Mesenchymal stem cell (in vitro differentiated cells and primary cell): Measurements from ENCODE around the gene FAF1.
A peak's percentile ranks its signal among the peaks of the same experiment; 100 is the strongest.

Source experiments
- DNase-seq: peaks from one replicate; pipeline ENCODE4 v3.0.0-alpha.2; 2013
- H2AFZ ChIP-seq: one replicate; pipeline ENCODE4 v1.6.1; 2013; ENCODE audit warnings: low read depth, mild to moderate bottlenecking, control low read depth, inconsistent platforms, low read length, moderate library complexity
- H2AK5ac ChIP-seq: 2 replicates; pipeline ENCODE4 v1.6.1; 2013; ENCODE audit warnings: low read length, moderate library complexity, mild to moderate bottlenecking, inconsistent platforms; ENCODE audit not compliant: severe bottlenecking
- H2BK120ac ChIP-seq: one replicate; pipeline ENCODE4 v1.6.1; 2013; ENCODE audit warnings: low read depth, mild to moderate bottlenecking, inconsistent platforms, low read length, moderate library complexity
- H2BK12ac ChIP-seq, 2 experiments: one replicate each; pipeline ENCODE4 v1.6.1; 2013; ENCODE audit warnings: inconsistent platforms in 2 of 2, low read length in 2 of 2, mild to moderate bottlenecking in 2 of 2, moderate library complexity in 2 of 2, control low read depth in 1 of 2
- H2BK15ac ChIP-seq: one replicate; pipeline ENCODE4 v1.6.1; 2013; ENCODE audit warnings: mild to moderate bottlenecking, low read depth, inconsistent platforms; ENCODE audit not compliant: poor library complexity, severe bottlenecking
- H2BK5ac ChIP-seq: 2 replicates; pipeline ENCODE4 v1.6.1; 2013; ENCODE audit warnings: low read depth, mild to moderate bottlenecking, low read length, control low read depth, inconsistent platforms; ENCODE audit not compliant: poor library complexity, severe bottlenecking
- H3K14ac ChIP-seq, 2 experiments: one replicate each; pipeline ENCODE4 v1.6.1; 2013; ENCODE audit warnings: inconsistent platforms in 2 of 2, low read length in 2 of 2, control low read depth in 1 of 2, mild to moderate bottlenecking in 1 of 2, moderate library complexity in 1 of 2
- H3K18ac ChIP-seq, 2 experiments: one replicate each; pipeline ENCODE4 v1.6.1; 2013; ENCODE audit warnings: inconsistent platforms in 2 of 2, low read length in 2 of 2, control low read depth in 1 of 2, low read depth in 1 of 2, mild to moderate bottlenecking in 1 of 2
- H3K23ac ChIP-seq, 2 experiments: one replicate each; pipeline ENCODE4 v1.6.1; 2013; ENCODE audit warnings: inconsistent platforms in 2 of 2, low read length in 2 of 2, mild to moderate bottlenecking in 2 of 2, moderate library complexity in 2 of 2, control low read depth in 1 of 2
- H3K27ac ChIP-seq: 2 replicates; pipeline ENCODE4 v1.5.1; 2013; ENCODE audit warnings: mild to moderate bottlenecking, moderate library complexity, low read length, control low read depth, inconsistent platforms; ENCODE audit not compliant: poor library complexity, severe bottlenecking
- H3K27me3 ChIP-seq, 2 experiments: 2 replicates each; pipeline versions ENCODE4 v1.6.1 to v1.7.0; 2013; ENCODE audit warnings: low read length in 2 of 2, mild to moderate bottlenecking in 2 of 2, moderate library complexity in 2 of 2, control low read depth in 1 of 2, inconsistent platforms in 1 of 2; ENCODE audit not compliant: control insufficient read depth in 1 of 2, insufficient read depth in 1 of 2
- H3K36me3 ChIP-seq, 2 experiments: 2 replicates each; pipeline versions ENCODE4 v1.6.1 to v1.7.0; 2013; ENCODE audit warnings: low read length in 2 of 2, control low read depth in 1 of 2, inconsistent platforms in 1 of 2, low read depth in 1 of 2, mild to moderate bottlenecking in 1 of 2; ENCODE audit not compliant: insufficient read depth in 2 of 2, control insufficient read depth in 1 of 2
- H3K4ac ChIP-seq, 2 experiments: one replicate each; pipeline ENCODE4 v1.6.1; 2013; ENCODE audit warnings: inconsistent platforms in 2 of 2, low read length in 2 of 2, mild to moderate bottlenecking in 2 of 2, moderate library complexity in 2 of 2, control low read depth in 1 of 2, low read depth in 1 of 2
- H3K4me1 ChIP-seq: 2 replicates; pipeline ENCODE4 v1.6.1; 2013; ENCODE audit warnings: low read depth, low read length, control low read depth; ENCODE audit not compliant: control insufficient read depth, insufficient read depth
- H3K4me2 ChIP-seq: 2 replicates; pipeline ENCODE4 v1.6.1; 2013; ENCODE audit warnings: low read length, mild to moderate bottlenecking, inconsistent platforms; ENCODE audit not compliant: poor library complexity, severe bottlenecking
- H3K4me3 ChIP-seq, 2 experiments: 2 replicates each; pipeline versions ENCODE4 v1.5.1 to v1.7.0; 2013; ENCODE audit warnings: low read length in 2 of 2, mild to moderate bottlenecking in 2 of 2, control low read depth in 1 of 2, low read depth in 1 of 2; ENCODE audit not compliant: insufficient read depth in 1 of 2
- H3K79me1 ChIP-seq: replicated peaks from 2 replicates; pipeline ENCODE4 v1.6.1; 2013; ENCODE audit warnings: mild to moderate bottlenecking, control low read depth, low read length, inconsistent platforms; ENCODE audit not compliant: poor library complexity, severe bottlenecking
- H3K9ac ChIP-seq: 2 replicates; pipeline ENCODE4 v1.7.0; 2013; ENCODE audit warnings: mild to moderate bottlenecking, low read length, moderate library complexity
- H3K9me3 ChIP-seq: 2 replicates; pipeline ENCODE4 v1.7.0; 2013; ENCODE audit warnings: mild to moderate bottlenecking, low read length; ENCODE audit not compliant: control insufficient read depth
- H4K8ac ChIP-seq: one replicate; pipeline ENCODE4 v1.6.1; 2013; ENCODE audit warnings: inconsistent platforms, mild to moderate bottlenecking, low read length, moderate library complexity
- H4K91ac ChIP-seq: one replicate; pipeline ENCODE4 v1.6.1; 2013; ENCODE audit warnings: mild to moderate bottlenecking, low read length, inconsistent platforms
- WGBS: methylation state at CpG from one replicate; pipeline ENCODE4 v1.1.7; 2013; ENCODE audit warnings: mixed read lengths; 5-methylcytosine and 5-hydroxymethylcytosine counted together

Gene FAF1

GRCh38 chr1:50793521-50793920, 166.5 kb downstream of the FAF1 start:
- Histone ChIP-seq H2AK5ac (no peak overlapping the region), H2BK15ac (no peak overlapping the region), H3K14ac (no peak overlapping the region), H3K9ac (no peak overlapping the region), H3K27me3 (no peaks in the 10 kb centered on the region), H4K91ac (no peak overlapping the region), H2BK5ac (no peak overlapping the region), H4K8ac (no peak overlapping the region), H3K79me1 (peaks cover 20% of the 10 kb centered on the region), H3K9me3 (no peaks in the 10 kb centered on the region), H3K4ac (no peak overlapping the region), H3K4me2 (no peak overlapping the region), H2BK120ac (no peak overlapping the region), H2AFZ (no peak overlapping the region), H3K23ac (no peak overlapping the region), H3K36me3 (no peaks in the 10 kb centered on the region), H2BK12ac (no peak overlapping the region), H3K18ac (no peak overlapping the region), H3K27ac (no peak overlapping the region), H3K4me1 (no peaks in the 10 kb centered on the region), H3K4me3 (no peak overlapping the region)
- 100% methylated on average over 6 of the region's 6 CpGs for WGBS
- no peak for DNase-seq

GRCh38 chr1:50787266-50787665, 172.8 kb downstream of the FAF1 start:
- no peaks in the 10 kb centered on the region for H3K9me3 ChIP-seq
- no peaks in the 10 kb centered on the region for H3K27me3 ChIP-seq
- no peak overlapping the region for H3K4me3 ChIP-seq
- peaks cover 9% of the 10 kb centered on the region for H3K79me1 ChIP-seq
- H2BK120ac ChIP-seq, result no peak overlapping the region
- WGBS, result 69% methylated on average over 3 of the region's 3 CpGs
- no peak overlapping the region for H2BK12ac ChIP-seq
- H3K4me2 ChIP-seq, result no peak overlapping the region
- H4K91ac ChIP-seq, result no peak overlapping the region
- no peak overlapping the region for H3K4ac ChIP-seq
- no peak overlapping the region for H4K8ac ChIP-seq
- DNase-seq, result no peak
- no peak overlapping the region for H3K14ac ChIP-seq
- H3K18ac ChIP-seq, result no peak overlapping the region
- no peak overlapping the region for H3K27ac ChIP-seq
- H3K4me1 ChIP-seq, result peaks cover 1% of the 10 kb centered on the region
- H2BK5ac ChIP-seq, result no peak overlapping the region
- no peak overlapping the region for H2AK5ac ChIP-seq
- H3K36me3 ChIP-seq, result peaks cover 0 to 14% of the 10 kb centered on the region in 2 experiments
- H3K23ac ChIP-seq, result no peak overlapping the region
- no peak overlapping the region for H2AFZ ChIP-seq
- no peak overlapping the region for H2BK15ac ChIP-seq
- no peak overlapping the region for H3K9ac ChIP-seq

GRCh38 chr1:50783286-50783685, 176.8 kb downstream of the FAF1 start:
- peak overlapping the region; percentile 92 for H3K9ac ChIP-seq
- H3K27ac ChIP-seq, result no peak overlapping the region
- no peak overlapping the region for H3K4me2 ChIP-seq
- H3K4me3 ChIP-seq, result peak overlapping the region in 1 of 2 experiments; percentile 76
- H4K91ac ChIP-seq, result no peak overlapping the region
- 98% methylated on average over 9 of the region's 9 CpGs for WGBS
- no peak overlapping the region for H2AFZ ChIP-seq
- no peak overlapping the region for H3K18ac ChIP-seq
- H3K14ac ChIP-seq, result no peak overlapping the region
- no peak overlapping the region for H2AK5ac ChIP-seq
- no peak overlapping the region for H2BK15ac ChIP-seq
- H3K4ac ChIP-seq, result no peak overlapping the region
- H2BK120ac ChIP-seq, result no peak overlapping the region
- H2BK12ac ChIP-seq, result no peak overlapping the region
- H3K9me3 ChIP-seq, result no peaks in the 10 kb centered on the region
- no peak overlapping the region for H2BK5ac ChIP-seq
- no peak overlapping the region for H3K23ac ChIP-seq
- no peak overlapping the region for H4K8ac ChIP-seq
- no peaks in the 10 kb centered on the region for H3K27me3 ChIP-seq
- peaks cover 9 to 31% of the 10 kb centered on the region in 2 experiments for H3K36me3 ChIP-seq
- peaks cover 5% of the 10 kb centered on the region for H3K79me1 ChIP-seq
- peaks cover 1% of the 10 kb centered on the region for H3K4me1 ChIP-seq
- DNase-seq, result peak; percentile 16

GRCh38 chr1:50780797-50781196, 179.3 kb downstream of the FAF1 start:
- H3K27ac ChIP-seq, result no peak overlapping the region
- no peak overlapping the region for H4K8ac ChIP-seq
- H3K4me3 ChIP-seq, result no peak overlapping the region
- 95% methylated on average over 4 of the region's 4 CpGs for WGBS
- no peaks in the 10 kb centered on the region for H3K27me3 ChIP-seq
- H3K36me3 ChIP-seq, result peaks cover 9 to 17% of the 10 kb centered on the region in 2 experiments
- H2BK12ac ChIP-seq, result no peak overlapping the region
- H3K4me1 ChIP-seq, result peaks cover 1% of the 10 kb centered on the region
- H2BK15ac ChIP-seq, result no peak overlapping the region
- no peak overlapping the region for H2BK120ac ChIP-seq
- H3K14ac ChIP-seq, result no peak overlapping the region
- H3K9me3 ChIP-seq, result no peaks in the 10 kb centered on the region
- no peak overlapping the region for H3K23ac ChIP-seq
- no peak overlapping the region for H2AFZ ChIP-seq
- H3K79me1 ChIP-seq, result peaks cover 9% of the 10 kb centered on the region
- H3K18ac ChIP-seq, result no peak overlapping the region
- H3K4me2 ChIP-seq, result no peak overlapping the region
- no peak for DNase-seq
- H2BK5ac ChIP-seq, result no peak overlapping the region
- H3K4ac ChIP-seq, result no peak overlapping the region
- H3K9ac ChIP-seq, result no peak overlapping the region
- H2AK5ac ChIP-seq, result no peak overlapping the region
- H4K91ac ChIP-seq, result no peak overlapping the region
